Epithelial cell of esophagus (primary cell): ENCODE results near the gene MAD1L1.

Source experiments
- DNase-seq: peaks from one replicate; pipeline ENCODE4 v3.0.0; 2010; ENCODE audit warnings: low read depth
- H3K4me3 ChIP-seq: 2 replicates; pipeline ENCODE4 v1.5.1; 2011; ENCODE audit warnings: mild to moderate bottlenecking, low read length, control low read depth
- CTCF ChIP-seq: IDR thresholded peaks from 2 replicates; pipeline ENCODE4 v1.5.1; 2011; ENCODE audit warnings: low read depth, mild to moderate bottlenecking, low read length, control low read depth, inconsistent platforms; ENCODE audit not compliant: insufficient read depth; ENCODE audit errors: missing control alignments

Gene MAD1L1

GRCh38 chr7:2002561-2003450 lies 229.9 kb downstream of the MAD1L1 start:
- H3K4me3 ChIP-seq = no peak overlapping the region
- no peak for DNase-seq
- TF ChIP-seq CTCF = no peak

- peak; percentile 46 for DNase-seq
- TF ChIP-seq CTCF = no peak
- no peak overlapping the region for H3K4me3 ChIP-seq
These were observed 230.9 kb downstream of the MAD1L1 start for GRCh38 chr7:2001601-2002442.

GRCh38 chr7:2000746-2001321 lies 231.9 kb downstream of the MAD1L1 start:
- no peak overlapping the region for H3K4me3 ChIP-seq
- DNase-seq = no peak
- TF ChIP-seq CTCF = no peak

GRCh38 chr7:2000153-2000687 lies 232.5 kb downstream of the MAD1L1 start:
- DNase-seq = no peak
- TF ChIP-seq CTCF = no peak
- no peak overlapping the region for H3K4me3 ChIP-seq

- H3K4me3 ChIP-seq = no peak overlapping the region
- DNase-seq = no peak
- no peak for TF ChIP-seq CTCF
These were observed 233.3 kb downstream of the MAD1L1 start for GRCh38 chr7:1999278-1999984.

GRCh38 chr7:1998146-1998545 lies 234.6 kb downstream of the MAD1L1 start:
- H3K4me3 ChIP-seq = no peak overlapping the region
- DNase-seq = no peak
- TF ChIP-seq CTCF = no peak
